ENCODE data around the gene HMOX1. TPM values are rescaled to one million over a fixed set of nuclear protein-coding genes. Genes with fewer than 3 reads are reported as not detected.

Gene HMOX1
- total RNA-seq, 1 experiment from 2014 or later, result 26.4 TPM

DNA sequence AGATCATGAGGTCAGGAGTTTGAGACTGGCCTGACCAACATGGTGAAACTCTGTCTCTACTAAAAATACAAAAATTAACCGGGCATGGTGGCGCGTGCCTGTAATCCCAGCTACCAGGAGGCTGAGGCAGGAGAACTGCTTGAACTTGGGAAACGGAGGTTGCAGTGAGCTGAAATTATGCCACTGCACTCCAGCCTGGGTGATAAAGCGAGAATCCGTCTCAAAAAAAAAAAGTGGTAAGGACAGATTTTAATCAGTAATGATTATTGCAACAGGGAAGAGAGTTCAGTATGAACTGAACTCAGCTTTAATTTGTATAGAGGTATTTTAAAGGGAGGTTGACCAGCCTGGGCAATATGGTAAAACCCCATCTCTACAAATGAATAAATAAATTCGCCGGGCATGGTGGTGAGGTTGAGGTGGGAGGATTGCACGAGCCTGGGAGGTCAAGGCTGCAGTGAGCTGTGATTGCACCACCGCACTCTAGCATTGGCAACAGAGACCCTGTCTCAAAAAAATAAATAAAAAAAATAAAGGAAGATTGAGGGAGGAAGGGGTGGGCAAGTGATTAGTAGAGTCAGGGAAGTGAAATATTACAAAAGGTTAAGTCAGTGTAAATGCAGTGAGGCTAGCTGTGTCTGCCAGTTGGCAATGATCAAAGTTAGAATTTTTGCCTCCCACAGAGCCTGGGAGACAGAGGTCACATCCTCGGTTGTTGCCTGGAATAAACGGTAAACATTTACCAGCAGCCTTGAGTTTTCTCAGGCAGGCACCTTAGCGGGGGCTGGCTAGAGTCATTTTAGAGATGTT, 16.4 kb downstream of the HMOX1 start:
- peaks cover 22% of the 10 kb centered on the region for H3K79me2 ChIP-seq (ENCODE audit: insufficient read depth, low read length)
- no peaks in the 10 kb centered on the region for H4K20me1 ChIP-seq (ENCODE audit: insufficient read depth)
- ChIA-PET RAD21 (ENCODE audit: low non-redundant PET in 1 of 2, low total read pairs in 2 of 2, uncharacterized antibody in 2 of 2, unreplicated experiment in 2 of 2) (no interaction called here), CTCF (no interaction called here), POLR2A (no interaction called here)
- H3K4me3 ChIP-seq (replicated peaks in 1 of 2; ENCODE audit: low read depth in 1 of 2, low read length in 2 of 2), result no peak overlapping the region
- intact Hi-C loops (cut with micrococcal nuclease), result no loop called here
- H3K9ac ChIP-seq (ENCODE audit: low read length), result no peak overlapping the region
- no peaks in the 10 kb centered on the region for H3K9me3 ChIP-seq (ENCODE audit: control insufficient read depth in 1 of 2, insufficient read depth in 1 of 2, low read depth in 1 of 2, low read length in 2 of 2)
- H3K27ac ChIP-seq (ENCODE audit: low read depth, low read length), result no peak overlapping the region
- ATAC-seq (no peak), DNase-seq (ENCODE audit: low read depth, low spot score) (no peak)
- no peak for TF ChIP-seq CTCF (IDR thresholded peaks at IDR 0.05 in 2 of 3, conservative IDR thresholded peaks at IDR 0.05 in 1 of 3; ENCODE audit: borderline replicate concordance in 1 of 3, insufficient read depth in 1 of 3, low read depth in 2 of 3, low read length in 2 of 3)
- no peak for TF ChIP-seq SRF (IDR thresholded peaks at IDR 0.05; ENCODE audit: low read depth)
- no peak for TF ChIP-seq FOSL1 (IDR thresholded peaks at IDR 0.05; ENCODE audit: low read depth)
- no peak for TF ChIP-seq MAX (IDR thresholded peaks at IDR 0.05)
- no peak for TF ChIP-seq ZFX (IDR thresholded peaks at IDR 0.05)
- no peak for TF ChIP-seq ELF1 (IDR thresholded peaks at IDR 0.05; ENCODE audit: borderline replicate concordance, low read depth)
- no peak for TF ChIP-seq REST (IDR thresholded peaks at IDR 0.05; ENCODE audit: low read depth)
- no peak for TF ChIP-seq POLR2A (IDR thresholded peaks at IDR 0.05; ENCODE audit: borderline replicate concordance, extremely low read depth, insufficient read depth, insufficient read length)
- TF ChIP-seq ATF3 (IDR thresholded peaks at IDR 0.05), result no peak
- TF ChIP-seq CBX3 (IDR thresholded peaks at IDR 0.05; ENCODE audit: low read depth), result no peak
- no peak for TF ChIP-seq SP1 (IDR thresholded peaks at IDR 0.05; ENCODE audit: low read depth)
- TF ChIP-seq CEBPB (IDR thresholded peaks at IDR 0.05; ENCODE audit: low read depth), result no peak
- no peak for TF ChIP-seq POLR2AphosphoS5 (IDR thresholded peaks at IDR 0.05; ENCODE audit: low read depth, low read length)
- BruUV-seq (replicated peaks), result no TSS peak
- no peaks in the 10 kb centered on the region for H3K9me2 ChIP-seq (ENCODE audit: insufficient read depth)
- H3K27me3 ChIP-seq (ENCODE audit: insufficient read depth, low read length), result no peaks in the 10 kb centered on the region
- peaks cover 9 to 22% of the 10 kb centered on the region in 2 experiments; a peak in 3 of 4 replicates for H3K4me1 ChIP-seq (ENCODE audit: control insufficient read depth in 1 of 2, insufficient read depth in 2 of 2, low read length in 2 of 2)
- peaks cover 0 to 23% of the 10 kb centered on the region in 2 experiments; a peak in 3 of 4 replicates for H3K36me3 ChIP-seq (ENCODE audit: control insufficient read depth in 1 of 2, insufficient read depth in 2 of 2, low read length in 2 of 2)
- H3K4me2 ChIP-seq (ENCODE audit: low read length), result no peak overlapping the region
- H2AFZ ChIP-seq (ENCODE audit: low read depth, low read length, poor library complexity, severe bottlenecking), result no peak overlapping the region

All from HCT116 (cell line).